ENCODE data around the gene GCGR.

GCGR gene

DNA sequence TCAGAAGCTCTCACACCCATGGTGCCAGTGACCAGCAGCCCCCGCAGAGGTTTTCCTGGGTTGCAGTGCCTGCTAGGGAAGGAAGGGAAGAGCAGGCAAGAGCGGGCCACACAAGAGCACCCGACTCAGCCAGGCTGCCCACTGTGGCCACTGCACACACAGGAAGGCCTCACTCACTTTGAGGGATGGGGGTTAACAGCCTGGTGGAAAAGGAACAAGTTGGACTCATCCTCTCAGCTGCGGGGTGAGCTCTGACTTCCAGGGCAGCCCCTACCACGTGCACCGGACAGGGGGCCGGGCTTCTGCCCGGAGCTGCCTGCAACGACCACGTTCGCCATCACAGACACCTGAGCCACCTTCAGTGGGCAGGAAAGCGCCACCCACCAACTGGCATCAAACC lies 48.3 kb downstream of the GCGR start:
- no peak for DNase-seq

DNA sequence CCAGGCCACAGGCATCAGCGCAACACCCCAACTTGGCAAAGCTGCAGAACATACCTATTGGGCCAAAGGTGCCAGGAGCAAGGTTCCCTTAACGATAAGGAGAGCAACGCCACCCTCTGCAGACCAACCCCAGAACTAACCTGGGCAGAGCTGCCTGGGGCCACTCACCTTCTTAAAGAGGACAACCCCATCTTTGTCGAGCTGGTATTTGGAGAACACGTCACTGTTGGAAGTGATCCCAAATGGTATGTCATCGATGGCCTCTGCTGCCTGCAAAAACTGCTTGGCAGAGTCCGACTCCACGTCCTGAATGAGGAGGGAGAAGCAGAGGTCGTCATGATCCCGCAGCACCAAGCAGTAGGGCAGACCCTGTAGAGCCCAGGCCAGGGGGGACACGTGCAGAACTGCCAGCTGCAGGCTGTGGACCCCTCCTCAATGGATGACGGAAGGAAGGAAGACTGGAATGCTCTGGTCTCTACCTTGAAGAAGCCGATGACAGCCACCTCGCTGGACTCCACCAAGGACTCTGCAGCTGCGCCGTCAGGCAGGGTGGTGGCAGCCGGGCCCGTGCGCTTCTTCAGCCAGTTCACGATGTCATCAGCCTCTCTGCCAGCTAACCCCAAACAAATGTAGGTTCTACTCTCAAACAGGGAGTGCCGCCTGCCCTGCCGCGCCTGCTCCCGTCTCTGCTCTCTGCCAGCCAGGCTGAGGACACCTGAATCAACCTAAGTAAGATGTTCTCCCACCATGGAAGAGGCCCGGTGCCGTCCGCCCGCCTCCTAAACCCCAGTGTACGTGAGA lies 51.2 kb downstream of the GCGR start:
- DNase-seq = no peak

DNA sequence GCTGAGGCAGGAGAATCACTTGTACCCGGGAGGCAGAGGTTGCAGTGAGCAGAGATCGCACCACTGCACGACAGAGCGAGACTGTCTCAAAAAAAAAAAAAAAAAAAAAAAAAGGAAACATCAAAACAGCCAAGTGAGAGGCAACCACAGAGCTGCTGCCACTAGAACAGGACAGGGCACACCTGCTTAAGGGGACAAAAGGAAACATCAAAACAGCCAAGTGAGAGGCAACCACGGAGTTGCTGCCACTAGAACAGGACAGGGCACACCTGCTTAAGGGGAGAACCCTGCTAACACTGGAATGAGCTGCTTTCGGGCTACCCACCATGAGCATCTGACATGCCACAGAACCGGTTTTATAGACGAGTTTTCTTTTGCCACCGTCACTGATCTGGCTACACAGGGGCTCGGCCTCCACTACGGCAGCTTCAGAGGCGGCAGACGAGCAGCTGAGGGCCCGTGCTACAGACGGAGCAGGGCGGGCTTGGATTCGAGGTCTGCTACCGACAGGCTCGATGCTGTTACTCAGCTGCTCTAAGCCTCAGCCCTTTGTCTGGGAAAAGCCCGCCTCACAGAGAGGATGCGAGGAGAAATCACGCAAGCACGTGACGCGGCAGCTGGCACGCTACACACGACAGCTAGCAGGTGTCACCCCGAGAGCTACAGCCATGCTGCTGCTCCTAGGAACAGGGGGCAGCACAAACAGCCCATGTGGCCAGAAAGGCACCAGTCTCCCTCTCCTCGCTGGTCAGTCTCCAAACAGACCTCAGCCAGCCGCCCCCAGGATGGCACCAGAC lies 54.4 kb downstream of the GCGR start:
- DNase-seq = no peak

- no peak for DNase-seq
Measured at GRCh38 chr17:81858967-81859905, 55.3 kb downstream of the GCGR start.

GRCh38 chr17:81859906-81860755 lies 56.2 kb downstream of the GCGR start, which contains the start of gene P4HB:
P4HB (minus strand) TSS chr17:81860535; CDS start chr17:81860471, 64 bp downstream.
- DNase-seq = no peak

- peak; percentile 98 for DNase-seq
Measured at GRCh38 chr17:81860756-81861568, 57.0 kb downstream of the GCGR start.

DNA sequence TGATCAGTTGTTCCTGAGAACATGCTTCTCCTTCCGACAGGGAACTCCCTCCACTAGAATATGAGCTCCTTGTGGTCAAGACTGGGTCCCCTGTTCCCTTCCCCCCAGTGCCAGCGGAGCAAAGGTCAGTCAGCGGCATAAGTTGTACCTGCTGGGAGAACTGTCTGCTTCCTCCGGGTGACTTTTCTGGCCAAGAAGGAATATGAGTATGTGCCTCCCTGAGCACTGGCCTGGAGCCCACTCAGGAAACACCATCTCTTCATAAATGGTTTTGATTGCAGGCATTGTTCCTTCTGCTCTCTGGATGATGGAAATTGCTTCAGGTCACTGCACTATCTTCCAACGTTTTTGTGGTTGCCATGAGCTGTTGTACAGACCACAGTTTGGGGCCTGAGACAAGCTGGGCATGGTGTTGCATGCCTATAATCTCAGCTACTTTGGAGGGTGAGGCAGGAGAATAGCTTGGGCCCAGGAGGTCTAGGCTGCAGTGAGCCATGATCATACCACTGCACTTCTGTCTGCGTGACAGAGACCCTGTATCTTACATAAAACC lies 59.2 kb downstream of the GCGR start:
- DNase-seq = no peak
